ENCODE measurements around the gene EFCAB3.

DNA sequence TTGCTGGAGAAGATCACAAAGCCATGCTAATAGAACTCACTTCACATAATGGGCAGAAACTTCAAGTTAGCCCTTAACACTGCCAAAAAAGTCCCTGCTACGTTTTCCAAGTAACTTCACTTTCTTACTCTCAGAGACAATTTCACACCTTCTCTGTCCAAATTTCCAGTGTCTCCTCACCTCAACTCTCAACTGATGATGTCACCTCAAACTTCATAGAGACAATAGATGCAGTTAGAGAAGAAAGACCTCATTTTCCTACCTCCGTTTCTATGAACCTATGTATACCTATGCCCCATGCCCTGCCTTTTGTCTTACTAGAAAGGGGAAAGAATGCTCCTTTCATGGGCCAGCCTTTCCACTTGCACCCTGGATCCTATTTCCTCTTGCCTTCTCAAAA lies 14.2 kb upstream of the EFCAB3 start:
- TF ChIP-seq CTCF (IDR thresholded peaks at IDR 0.05; ENCODE audit: low read depth, low read length): no peak
- TF ChIP-seq EZH2phosphoT487 (IDR thresholded peaks at IDR 0.05; ENCODE audit: low read depth): no peak

All from OCI-LY3 (cell line).